Stimulated activated CD8-positive, alpha-beta memory T cell treated with anti-CD3 and anti-CD28 coated beads, Interleukin-4, amount 100 ng/mL, for 48 hours (primary cell): Measurements from ENCODE around the gene RAD51B.

Experiments
- DNase-seq: peaks from one replicate; pipeline ENCODE4 v3.0.0-alpha.2; 2020

RAD51B gene

GRCh38 chr14:68594737-68595380 lies 775.3 kb downstream of the RAD51B start:
- DNase-seq, result no peak

- no peak for DNase-seq
These were observed 776.6 kb downstream of the RAD51B start for GRCh38 chr14:68596211-68596610.

GRCh38 chr14:68596701-68597100 lies 777.1 kb downstream of the RAD51B start:
- DNase-seq, result no peak

GRCh38 chr14:68598089-68598488 lies 778.5 kb downstream of the RAD51B start:
- DNase-seq, result no peak

GRCh38 chr14:68598621-68599447 lies 779.3 kb downstream of the RAD51B start:
- no peak for DNase-seq

- DNase-seq, result no peak
These were observed 780.5 kb downstream of the RAD51B start for GRCh38 chr14:68599896-68600610.

- no peak for DNase-seq
These were observed 782.9 kb downstream of the RAD51B start for GRCh38 chr14:68602507-68602906.

GRCh38 chr14:68603533-68604360 lies 784.2 kb downstream of the RAD51B start:
- DNase-seq, result no peak

- DNase-seq, result no peak
These were observed 784.8 kb downstream of the RAD51B start for GRCh38 chr14:68604361-68604730.

GRCh38 chr14:68604822-68605221 lies 785.2 kb downstream of the RAD51B start:
- no peak for DNase-seq

GRCh38 chr14:68606176-68606575 lies 786.6 kb downstream of the RAD51B start:
- no peak for DNase-seq

- DNase-seq, result no peak
These were observed 787.1 kb downstream of the RAD51B start for GRCh38 chr14:68606644-68607043.

- no peak for DNase-seq
These were observed 787.7 kb downstream of the RAD51B start for GRCh38 chr14:68607081-68607866.

- no peak for DNase-seq
These were observed 788.4 kb downstream of the RAD51B start for GRCh38 chr14:68607867-68608573.

GRCh38 chr14:68608574-68608962 lies 789.0 kb downstream of the RAD51B start:
- no peak for DNase-seq

GRCh38 chr14:68609012-68609411 lies 789.4 kb downstream of the RAD51B start:
- DNase-seq, result no peak

GRCh38 chr14:68610251-68610793 lies 790.7 kb downstream of the RAD51B start:
- DNase-seq, result no peak

- no peak for DNase-seq
These were observed 792.0 kb downstream of the RAD51B start for GRCh38 chr14:68611599-68611998.

- no peak for DNase-seq
These were observed 792.5 kb downstream of the RAD51B start for GRCh38 chr14:68612049-68612448.

GRCh38 chr14:68616221-68616902 lies 796.8 kb downstream of the RAD51B start:
- DNase-seq, result no peak
